Hematopoietic multipotent progenitor cell treated with erythropoietin and hydrocortisone succinate and interleukin-3 and kit ligand, for 17 days (in vitro differentiated cells): Measurements from ENCODE around the gene COL24A1.
"Not testable (repeated sequence)": the region's sequence is repeated elsewhere in the genome, so short reads cannot be mapped to it uniquely, and the experiment has no call there.

Experiments used
- DNase-seq: peaks from one replicate; pipeline ENCODE4 v3.0.0-alpha.2; 2015; ENCODE audit warnings: low spot score

Gene COL24A1

GRCh38 chr1:85888921-85889320 lies 267.7 kb downstream of the COL24A1 start:
- DNase-seq = no peak

DNA sequence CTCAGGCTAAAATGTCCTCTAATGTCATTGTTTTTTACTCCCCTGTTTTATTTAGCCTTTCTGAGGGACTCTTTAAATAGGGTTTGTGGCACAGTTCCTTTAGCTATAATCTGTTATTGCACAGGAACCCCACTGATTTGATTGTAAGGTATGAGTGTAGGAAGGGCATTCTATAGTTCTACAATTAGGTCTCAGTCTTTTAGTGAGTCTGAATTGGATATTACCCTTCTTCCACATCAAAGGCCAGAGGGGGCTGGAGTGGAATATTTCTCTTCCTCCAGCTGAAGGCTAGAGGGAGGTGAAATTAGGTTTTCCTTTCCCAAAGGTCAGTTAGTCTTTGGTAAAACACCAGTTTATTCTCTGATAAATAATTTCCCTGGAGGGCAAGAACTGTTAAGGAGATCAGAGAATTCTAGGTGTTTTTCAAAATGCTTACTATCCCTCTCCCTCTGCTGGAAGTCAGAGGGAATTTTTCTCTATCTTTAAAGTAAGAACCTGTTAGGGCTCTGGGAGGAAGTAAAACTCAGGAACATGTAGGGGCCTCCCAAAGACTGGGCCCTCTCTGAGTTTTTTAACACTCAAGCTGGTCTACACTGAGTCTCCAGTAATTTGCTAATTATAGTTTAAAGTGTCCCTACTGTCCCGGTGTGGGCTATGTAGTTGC lies 272.1 kb downstream of the COL24A1 start:
- DNase-seq = no peak

DNA sequence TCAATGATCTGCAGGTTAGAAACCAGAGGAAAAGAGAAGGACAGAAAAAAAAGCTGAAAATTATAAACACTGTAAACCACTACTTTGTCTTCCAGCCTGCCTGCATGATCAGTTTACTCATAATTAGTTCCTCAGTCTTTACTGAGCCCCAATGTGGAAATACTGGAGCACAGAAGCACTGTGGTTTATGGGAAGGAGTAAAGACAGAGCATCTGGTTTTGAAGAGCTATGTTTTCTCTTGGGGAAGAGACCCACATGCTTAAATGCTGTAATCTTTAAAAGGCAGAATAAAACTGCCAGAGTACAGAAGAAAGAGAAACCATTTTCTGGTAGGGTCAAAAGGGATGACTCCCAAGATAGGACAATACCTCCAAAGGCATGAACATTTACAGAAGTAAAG lies 289.4 kb downstream of the COL24A1 start:
- no peak for DNase-seq

- DNase-seq = no peak
These were observed 291.4 kb downstream of the COL24A1 start for GRCh38 chr1:85865213-85865612.

GRCh38 chr1:85864727-85865126 lies 291.8 kb downstream of the COL24A1 start:
- no peak for DNase-seq

GRCh38 chr1:85863639-85864038 lies 292.9 kb downstream of the COL24A1 start:
- not testable (repeated sequence) for DNase-seq

DNA sequence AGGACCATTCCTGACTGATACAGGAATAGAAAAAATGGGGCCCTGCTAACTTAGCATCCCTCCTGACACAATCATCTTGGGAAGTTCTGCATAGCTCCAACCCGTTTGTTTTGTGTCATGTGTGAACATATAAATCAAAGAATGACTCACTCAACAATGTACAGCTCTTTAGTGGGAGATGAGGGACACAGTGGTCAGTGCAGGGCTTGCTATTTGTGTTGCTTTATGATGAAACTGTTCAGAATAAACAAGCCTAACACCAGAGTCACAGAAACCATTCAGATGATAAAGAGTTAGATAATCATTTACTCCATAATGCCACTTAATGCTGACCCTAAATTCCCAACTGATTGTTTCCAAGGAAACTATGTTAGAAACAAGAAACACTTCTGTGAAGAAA lies 294.1 kb downstream of the COL24A1 start:
- no peak for DNase-seq

DNA sequence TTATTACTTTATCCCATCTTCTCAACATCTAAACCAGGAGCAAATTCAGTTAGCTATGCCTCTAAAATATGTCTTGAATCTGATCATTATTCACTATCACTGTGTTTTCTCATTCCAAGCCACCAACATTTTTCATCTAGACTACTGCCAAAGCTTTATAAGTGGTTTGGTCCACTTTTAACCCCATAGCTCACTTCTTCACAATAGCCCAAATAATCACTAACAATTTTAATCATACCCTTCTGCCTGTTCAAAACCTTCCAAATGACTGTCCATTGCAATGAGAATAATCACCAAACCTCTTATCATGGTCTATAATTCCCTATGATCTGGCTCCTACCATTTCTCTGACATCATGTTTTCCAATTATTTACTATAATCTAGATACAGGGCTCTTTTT lies 298.6 kb downstream of the COL24A1 start:
- DNase-seq = no peak

- no peak for DNase-seq
These were observed 306.3 kb downstream of the COL24A1 start for GRCh38 chr1:85850238-85850637.

DNA sequence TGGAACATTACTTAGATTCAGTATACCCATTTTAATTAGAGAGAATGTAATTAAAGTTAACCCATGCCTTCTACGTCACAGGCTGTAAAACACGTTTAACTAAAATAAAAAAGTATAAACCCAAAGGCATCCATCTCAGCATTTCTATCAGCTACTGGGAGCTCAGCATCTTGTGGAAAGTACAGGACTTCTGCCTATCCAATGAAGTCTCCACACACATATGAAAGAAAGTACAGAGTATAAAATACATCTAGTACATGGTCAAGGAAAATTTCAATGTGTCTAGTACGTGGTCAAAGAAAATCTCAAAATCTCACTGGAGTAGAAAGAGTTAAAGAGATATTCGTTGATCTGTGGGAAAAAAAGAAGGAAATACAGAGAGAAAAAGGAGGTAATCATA lies 306.9 kb downstream of the COL24A1 start:
- no peak for DNase-seq

DNA sequence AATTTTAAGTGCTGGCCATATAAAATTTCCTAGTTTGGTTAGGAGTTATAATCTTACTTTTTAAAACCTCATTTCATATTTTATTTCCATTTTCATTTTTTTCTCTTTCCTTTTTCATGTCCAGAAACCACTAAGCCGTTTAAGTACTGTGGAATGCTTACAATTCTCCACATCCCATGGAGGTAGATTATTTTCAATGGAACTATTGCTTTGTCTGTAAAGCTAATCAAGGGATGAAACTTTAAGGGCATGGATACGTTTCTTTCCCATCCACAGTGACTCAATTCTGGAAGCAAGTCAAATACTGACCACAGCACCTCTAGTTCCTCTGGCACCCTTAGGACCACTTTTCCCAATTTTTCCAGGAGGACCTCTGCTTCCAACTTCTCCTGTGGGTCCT lies 309.2 kb downstream of the COL24A1 start:
- no peak for DNase-seq

DNA sequence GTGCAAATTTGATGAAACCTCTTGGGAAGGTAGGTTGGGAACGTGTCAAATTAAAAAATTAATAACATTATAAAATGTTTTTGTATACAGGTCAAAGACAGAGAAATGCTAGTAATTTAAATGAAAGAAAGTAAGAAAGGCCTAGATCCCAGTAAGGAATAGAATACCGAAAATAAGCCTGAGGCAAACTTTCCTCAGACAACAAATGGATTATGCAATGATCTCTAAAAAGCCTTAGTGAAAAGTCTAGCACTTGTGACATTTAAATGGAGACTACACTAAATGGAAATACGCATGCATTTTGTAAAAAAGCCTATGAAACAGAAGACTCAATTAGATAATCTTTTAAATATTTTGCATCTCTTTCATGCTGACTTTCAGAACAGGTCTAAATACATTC lies 309.9 kb downstream of the COL24A1 start:
- no peak for DNase-seq

- no peak for DNase-seq
These were observed 317.1 kb downstream of the COL24A1 start for GRCh38 chr1:85839459-85839858.

DNA sequence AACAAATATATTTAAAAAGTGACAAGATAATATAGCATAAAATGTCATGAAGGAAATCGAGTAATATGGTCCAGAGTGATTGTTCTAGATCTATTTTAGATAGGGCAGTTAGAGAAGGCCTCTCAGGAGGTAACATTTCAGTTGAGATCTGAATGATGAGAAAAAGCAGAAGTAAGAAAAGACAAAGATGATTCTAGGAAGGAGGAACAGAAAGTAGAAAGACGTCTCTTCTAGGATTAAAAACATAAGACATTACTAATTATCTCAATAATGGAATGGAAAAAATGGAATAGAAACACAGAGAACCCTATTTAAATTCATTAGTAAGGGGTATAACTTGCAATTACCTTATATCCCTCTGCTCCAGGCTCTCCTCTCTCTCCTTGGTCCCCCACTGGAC lies 318.3 kb downstream of the COL24A1 start:
- no peak for DNase-seq

GRCh38 chr1:85836736-85837135 lies 319.8 kb downstream of the COL24A1 start:
- DNase-seq = no peak

- not testable (repeated sequence) for DNase-seq
These were observed 323.4 kb downstream of the COL24A1 start for GRCh38 chr1:85833165-85833564.

DNA sequence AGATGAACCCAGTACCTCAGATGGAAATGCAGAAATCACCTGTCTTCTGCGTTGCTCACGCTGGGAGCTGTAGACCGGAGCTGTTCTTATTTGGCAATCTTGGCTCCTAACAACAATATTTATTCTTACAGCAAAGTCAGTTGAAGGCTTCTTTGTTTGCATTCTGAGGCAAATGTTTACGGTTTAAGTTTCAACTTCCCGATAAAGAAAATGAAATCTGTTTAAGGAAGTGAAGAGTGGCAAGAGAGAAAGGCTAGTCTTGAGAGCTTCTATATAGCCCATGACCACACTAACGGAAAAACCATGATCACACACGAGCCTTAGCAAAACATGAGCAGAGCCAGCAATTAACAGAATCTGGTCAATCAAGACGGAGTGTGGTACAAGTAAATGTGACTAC lies 325.7 kb downstream of the COL24A1 start:
- DNase-seq = no peak

GRCh38 chr1:85824066-85824840 lies 332.3 kb downstream of the COL24A1 start:
- DNase-seq = no peak

DNA sequence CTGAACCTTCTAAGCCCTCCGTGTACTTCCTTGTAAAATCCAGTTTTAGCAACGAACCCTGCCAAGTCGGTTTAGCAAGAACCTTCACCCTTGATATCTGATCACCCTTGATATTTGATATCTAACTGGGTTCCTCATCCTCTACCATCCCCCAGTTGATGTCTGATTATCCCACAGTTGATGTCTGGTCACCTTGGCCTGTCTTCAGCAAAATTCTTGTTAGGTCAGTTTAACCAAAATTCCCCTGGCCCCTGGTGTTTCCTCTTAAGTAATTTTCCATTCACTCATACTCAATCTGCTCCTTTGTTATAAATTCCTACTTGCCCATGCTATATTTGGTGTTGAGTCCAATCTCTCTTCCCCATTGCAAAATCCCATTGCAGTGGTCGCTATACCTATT lies 333.9 kb downstream of the COL24A1 start:
- no peak for DNase-seq

- DNase-seq = no peak
These were observed 338.2 kb downstream of the COL24A1 start for GRCh38 chr1:85818371-85818770.

DNA sequence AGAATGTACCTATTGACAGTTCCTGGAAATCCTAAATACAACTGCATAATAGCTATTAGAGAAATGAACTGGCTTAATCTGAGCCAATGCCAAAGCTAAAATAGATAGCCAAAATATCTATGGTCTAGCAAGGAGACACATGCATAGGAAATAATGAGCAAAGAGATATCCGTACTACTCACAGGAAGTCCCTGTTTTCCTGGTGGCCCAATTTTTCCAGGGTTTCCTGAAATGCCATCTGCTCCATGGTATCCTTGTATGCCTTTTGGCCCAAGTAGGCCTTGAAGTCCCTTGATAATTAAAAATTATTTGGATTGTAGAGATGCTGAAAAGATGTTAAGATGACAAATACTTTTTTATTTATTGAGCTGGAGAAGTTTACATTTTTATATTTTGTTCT lies 340.0 kb downstream of the COL24A1 start:
- no peak for DNase-seq

DNA sequence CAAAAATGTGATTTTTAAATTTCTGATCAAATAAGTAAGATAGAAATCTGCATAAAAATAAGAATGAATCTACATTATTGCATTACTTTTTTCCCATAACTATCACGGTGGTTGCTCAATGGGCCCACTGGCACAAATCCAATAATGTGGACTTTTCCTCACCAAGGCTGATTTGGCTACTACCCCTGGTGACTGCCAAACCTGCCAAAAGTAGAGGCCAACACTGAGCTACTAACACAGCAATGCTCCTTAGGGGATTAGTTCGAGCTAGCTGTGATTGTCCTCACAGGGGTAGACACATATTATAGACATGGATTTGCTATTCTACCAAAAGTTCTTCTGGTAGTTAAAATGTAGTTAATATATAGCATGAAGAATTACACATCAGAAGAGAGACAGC lies 340.7 kb downstream of the COL24A1 start:
- DNase-seq = no peak

GRCh38 chr1:85806236-85806965 lies 350.2 kb downstream of the COL24A1 start:
- no peak for DNase-seq
